Heart left ventricle (tissue), 16 donors: ENCODE data around the gene CDC42EP4. TPM values are rescaled to one million over a fixed set of nuclear protein-coding genes. Genes with fewer than 3 reads are reported as not detected.

Experiments used
- ATAC-seq, 4 donors: fragments of 200-7000 bp; cut with Tn5 transposase; one replicate each; pipeline ENCODE4 v1.9.1; 2020 to 2022; ENCODE audit warnings: moderate library complexity in 4 of 4, mild to moderate bottlenecking in 3 of 4, moderate number of reproducible peaks in 1 of 4
- DNase-seq, 5 donors: peaks; one replicate each; pipeline ENCODE4 v3.0.0-alpha.2; 2020
- H3K27ac ChIP-seq, 12 donors: fragments of 200-600 bp; sonication (generic) in 4 of 12; one replicate each; pipeline versions ENCODE4 v1.5.0 to v1.8.0; 2016 to 2022; ENCODE audit warnings: mild to moderate bottlenecking in 2 of 12
- H3K27me3 ChIP-seq, 9 donors: fragments of 200-600 bp; sonication (generic) in 2 of 9; one replicate each; pipeline versions ENCODE4 v1.5.1 to v1.8.0; 2016 to 2022; ENCODE audit warnings: mild to moderate bottlenecking in 3 of 9
- H3K36me3 ChIP-seq, 9 donors: fragments of 200-600 bp; sonication (generic) in 2 of 9; one replicate each; pipeline versions ENCODE4 v1.5.0 to v1.8.0; 2018 to 2022; ENCODE audit warnings: mild to moderate bottlenecking in 2 of 9
- H3K4me1 ChIP-seq, 12 donors: fragments of 200-600 bp; sonication (generic) in 4 of 12; one replicate each; pipeline versions ENCODE4 v1.5.0 to v1.8.0; 2016 to 2022; ENCODE audit warnings: mild to moderate bottlenecking in 3 of 12
- H3K4me3 ChIP-seq, 12 donors: fragments of 200-600 bp; sonication (generic) in 4 of 12; one replicate each; pipeline versions ENCODE4 v1.5.0 to v1.8.0; 2017 to 2022; ENCODE audit warnings: mild to moderate bottlenecking in 9 of 12, moderate library complexity in 4 of 12
- H3K9me3 ChIP-seq, 12 donors: fragments of 200-600 bp; sonication (generic) in 4 of 12; one replicate each; pipeline versions ENCODE4 v1.5.0 to v1.8.0; 2016 to 2022; ENCODE audit warnings: mild to moderate bottlenecking in 1 of 12
- POLR2A ChIP-seq, 2 donors: fragments of 450-650 bp; IDR thresholded peaks; one replicate each; pipeline ENCODE4 v1.6.1; 2017; ENCODE audit warnings: antibody characterized with exemption in 2 of 2, mild to moderate bottlenecking in 2 of 2, moderate library complexity in 2 of 2
- WGBS, 4 donors: extraction: QIAGEN DNeasy Blood & Tissue Kit in 2 of 4; methylation state at CpG; one replicate each; pipeline versions ENCODE4 v1.1.5 to v1.1.7; 2013 to 2018; 5-methylcytosine and 5-hydroxymethylcytosine counted together
- intact Hi-C, 10 donors: fragments of 100-400 bp; cut with DNase I; formaldehyde crosslinking; loops; one replicate each; pipeline versions ENCODE4 v1.11.1 to v1.14.2; 2022
- polyA plus RNA-seq, 2 donors: library from polyadenylated mRNA; stranded (reverse); fragments of 200-250 nt; gene quantifications; one replicate each; pipeline ENCODE4 v1.2.3, GENCODE V29; 2013
- total RNA-seq, 9 donors: library from RNA; depleted of rRNA in 2 of 9; stranded (reverse); fragments of >200 nt in 2 of 9; fragmentation: NEBNext Ultra II Directional in 3 of 9; extraction: Animal tissue kit (Norgen Biotek cat#: 25700) in 3 of 9; gene quantifications; one replicate each; pipeline versions ENCODE4 v1.1.0 to v1.2.4, GENCODE V29; 2016 to 2023
- TF ChIP-seq, protein P1 (sequence below), 12 donors: fragments of 200-600 bp; sonication (generic) in 4 of 12; IDR thresholded peaks; one replicate each; pipeline versions ENCODE4 v1.5.0 to v1.8.0; 2018 to 2022; ENCODE audit warnings: antibody characterized with exemption in 12 of 12, mild to moderate bottlenecking in 5 of 12
- donor health status: ischemic (EF 13 %, LVEDD 7.1; RV severe dilation, severe dysfunction).
- donor health status: healthy with polysubstance abuse.
- donor health status: DM: no; HTN: yes; CAD: no.
- donor health status: DM: no; HTN: no; CAD: no.
- donor health status: ischemic (EF 25% LVEDD 6.9; RV normal size, moderate dysfunction).
- donor health status: ischemic (EF 25% LVEDD 5.7; RV mildly dilated, moderate dysfunction).
- donor health status: healthy.
- donor health status: DM: yes; HTN: yes; CAD: no.
- donor health status: ischemic (EF 35%, LVEDD 5.7; RV mildly dilated, moderate dysfunction).
- donor health status: nonischemic (EF 11% LVEDD 7.7; RV severe dilation, severe dysfunction).
- donor health status: DM: yes; HTN: yes; CAD: no.
- donor health status: PGD.
- donor health status: ischemic (EF 29% LVEDD 5.4; RV normal size, mild dysfunction).
- donor health status: nonischemic (EF 23%, LVEDD 6.1; RV moderate dilation, normal function).

CDC42EP4 gene
- total and polyA plus RNA-seq, 11 donors: 18.6 to 103 (median 37.5) TPM

- Histone ChIP-seq H3K4me3 (no peak overlapping the region), H3K4me1 (peaks cover 0 to 29% (median 8%) of the 10 kb centered on the region in 12 donors), H3K27me3 (no peaks in the 10 kb centered on the region), H3K9me3 (peaks cover 0 to 4% (median 0%) of the 10 kb centered on the region in 12 donors), H3K27ac (no peak overlapping the region), H3K36me3 (no peaks in the 10 kb centered on the region)
- ATAC-seq (no peak), DNase-seq (no peak)
- WGBS, 4 donors: 60 to 66% (median 61%) methylated on average over 5 of the region's 5 CpGs
- intact Hi-C loops: loop anchor here in 2 of 10 donors (5.0 to 10.0 kb wide), 2 partner anchors 62 to 64 kb away; no protein-coding TSS in a partner anchor
- TF ChIP-seq POLR2A (IDR thresholded peaks at IDR 0.05): no peak
- TF ChIP-seq, protein P1, sequence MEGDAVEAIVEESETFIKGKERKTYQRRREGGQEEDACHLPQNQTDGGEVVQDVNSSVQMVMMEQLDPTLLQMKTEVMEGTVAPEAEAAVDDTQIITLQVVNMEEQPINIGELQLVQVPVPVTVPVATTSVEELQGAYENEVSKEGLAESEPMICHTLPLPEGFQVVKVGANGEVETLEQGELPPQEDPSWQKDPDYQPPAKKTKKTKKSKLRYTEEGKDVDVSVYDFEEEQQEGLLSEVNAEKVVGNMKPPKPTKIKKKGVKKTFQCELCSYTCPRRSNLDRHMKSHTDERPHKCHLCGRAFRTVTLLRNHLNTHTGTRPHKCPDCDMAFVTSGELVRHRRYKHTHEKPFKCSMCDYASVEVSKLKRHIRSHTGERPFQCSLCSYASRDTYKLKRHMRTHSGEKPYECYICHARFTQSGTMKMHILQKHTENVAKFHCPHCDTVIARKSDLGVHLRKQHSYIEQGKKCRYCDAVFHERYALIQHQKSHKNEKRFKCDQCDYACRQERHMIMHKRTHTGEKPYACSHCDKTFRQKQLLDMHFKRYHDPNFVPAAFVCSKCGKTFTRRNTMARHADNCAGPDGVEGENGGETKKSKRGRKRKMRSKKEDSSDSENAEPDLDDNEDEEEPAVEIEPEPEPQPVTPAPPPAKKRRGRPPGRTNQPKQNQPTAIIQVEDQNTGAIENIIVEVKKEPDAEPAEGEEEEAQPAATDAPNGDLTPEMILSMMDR (IDR thresholded peaks at IDR 0.05): no peak
Observed at GRCh38 chr17:73318836-73319235, 7.0 kb upstream of the CDC42EP4 start.

DNA sequence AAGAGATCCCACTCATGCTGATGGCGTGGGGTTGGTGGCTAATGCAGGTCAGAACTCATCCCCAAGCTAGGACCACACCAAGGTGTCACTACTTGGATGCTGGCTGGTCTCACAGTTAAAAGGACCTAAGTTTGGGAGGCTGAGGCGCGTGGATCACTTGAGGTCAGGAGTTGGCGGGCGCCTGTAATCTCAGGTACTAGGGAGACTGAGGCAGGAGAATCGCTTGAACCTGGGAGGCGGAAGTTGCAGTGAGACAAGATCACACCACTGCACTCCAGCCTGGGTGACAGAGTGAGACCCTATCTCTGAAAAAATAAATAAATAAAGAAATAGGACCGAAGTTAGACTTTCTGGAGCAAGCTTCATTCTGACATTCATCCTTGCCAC lies 6.6 kb upstream of the CDC42EP4 start:
- WGBS, 4 donors: 92 to 96% (median 93%) methylated on average over 8 of the region's 8 CpGs
- Histone ChIP-seq H3K36me3 (no peaks in the 10 kb centered on the region), H3K27ac (peak overlapping the region in 2 of 12 donors; percentile 34 to 59), H3K4me3 (no peak overlapping the region), H3K4me1 (peaks cover 0 to 25% (median 8%) of the 10 kb centered on the region in 12 donors), H3K9me3 (peaks cover 0 to 4% (median 0%) of the 10 kb centered on the region in 12 donors), H3K27me3 (no peaks in the 10 kb centered on the region)
- no peak for DNase-seq
- intact Hi-C loops: loop anchor here in 2 of 10 donors (5.0 to 10.0 kb wide), 2 partner anchors 61 to 64 kb away; no protein-coding TSS in a partner anchor
- no peak for TF ChIP-seq POLR2A (IDR thresholded peaks at IDR 0.05)
- TF ChIP-seq, protein P1 (IDR thresholded peaks at IDR 0.05): no peak
- no peak for ATAC-seq

DNA sequence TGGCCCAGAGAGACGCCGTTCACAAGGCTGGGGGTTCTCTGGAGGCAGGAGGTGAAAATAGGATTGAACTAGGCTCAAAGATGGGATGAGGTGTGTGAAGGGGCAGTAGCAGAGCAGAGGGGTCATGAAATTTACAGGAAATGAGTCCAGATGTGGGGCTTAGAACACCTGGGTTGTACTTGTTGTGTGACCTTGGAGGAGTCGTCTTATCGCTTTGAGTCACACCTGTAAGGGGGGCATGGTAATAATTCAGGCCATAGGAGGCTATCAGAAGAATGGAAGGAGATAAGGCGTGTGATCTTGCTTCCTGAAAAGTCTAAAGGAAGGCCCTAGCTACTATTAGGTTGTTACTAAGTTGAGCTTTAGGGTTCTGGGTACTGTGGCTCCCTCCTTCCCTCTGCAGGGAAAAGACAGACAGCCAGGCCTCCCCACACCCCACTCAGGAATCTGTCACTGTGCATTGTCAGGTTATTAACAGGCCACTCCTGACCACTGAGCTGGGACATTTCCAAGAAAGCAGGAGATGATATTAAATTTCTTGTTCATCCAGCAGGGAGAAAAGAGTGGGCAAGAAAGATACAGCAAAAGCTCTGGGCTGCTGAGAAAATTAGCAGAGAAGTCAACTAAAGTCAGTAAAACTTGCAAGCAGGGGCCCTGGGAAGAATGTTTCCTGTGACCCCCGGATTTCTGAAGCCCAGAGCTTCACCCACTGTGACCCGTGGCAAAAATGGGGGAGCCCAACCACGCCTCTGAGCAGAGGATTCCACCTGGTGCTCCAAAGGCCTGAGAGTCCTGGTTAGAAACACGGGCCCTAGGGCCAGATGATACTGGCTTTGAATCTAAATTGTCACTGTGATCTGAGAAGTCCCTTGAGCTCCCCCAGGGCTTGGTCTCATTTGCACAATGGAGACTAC lies 6.0 kb upstream of the CDC42EP4 start:
- intact Hi-C loops: loop anchor here in 2 of 10 donors (5.0 to 10.0 kb wide), 2 partner anchors 60 to 63 kb away; no protein-coding TSS in a partner anchor
- TF ChIP-seq, protein P1 (IDR thresholded peaks at IDR 0.05): no peak
- no peak for TF ChIP-seq POLR2A (IDR thresholded peaks at IDR 0.05)
- Histone ChIP-seq H3K4me1 (peaks cover 0 to 25% (median 8%) of the 10 kb centered on the region in 12 donors), H3K27me3 (no peaks in the 10 kb centered on the region), H3K9me3 (peaks cover 0 to 2% (median 0%) of the 10 kb centered on the region in 12 donors), H3K36me3 (no peaks in the 10 kb centered on the region), H3K27ac (peak overlapping the region in 8 of 12 donors; percentile 1 to 59 (median 38)), H3K4me3 (no peak overlapping the region)
- no peak for DNase-seq
- ATAC-seq: peak in 3 of 4 donors; percentile 46 to 66 (median 61)
- WGBS, 4 donors: 71 to 76% (median 72%) methylated on average over 9 of the region's 9 CpGs
